Neural progenitor cell (in vitro differentiated cells): ENCODE measurements around the gene TPI1. TPM values are rescaled to one million over a fixed set of nuclear protein-coding genes. Genes with fewer than 3 reads are reported as not detected.
"Not testable (repeated sequence)": the region's sequence is repeated elsewhere in the genome, so short reads cannot be mapped to it uniquely, and the experiment has no call there.

ENCODE experiments used
- DNase-seq: peaks from one replicate; pipeline ENCODE4 v3.0.0-alpha.2; 2016; ENCODE audit warnings: low spot score
- H2AFZ ChIP-seq: fragments of 200-600 bp; sonication (generic); replicated peaks from 2 replicates; pipeline ENCODE4 v1.6.1; 2016; ENCODE audit warnings: antibody characterized with exemption
- H3F3A ChIP-seq: fragments of 200-600 bp; sonication (generic); 2 replicates; pipeline ENCODE4 v1.6.1; 2016; ENCODE audit warnings: antibody characterized with exemption, low read depth
- H3K27ac ChIP-seq: fragments of 200-600 bp; sonication (generic); 2 replicates; pipeline ENCODE4 v1.5.1; 2016; ENCODE audit warnings: mild to moderate bottlenecking
- H3K27me3 ChIP-seq: fragments of 200-600 bp; sonication (generic); 2 replicates; pipeline ENCODE4 v1.6.1; 2016; ENCODE audit warnings: mild to moderate bottlenecking, moderate library complexity
- H3K36me3 ChIP-seq: fragments of 200-600 bp; sonication (generic); 2 replicates; pipeline ENCODE4 v1.5.1; 2016
- H3K4me1 ChIP-seq: fragments of 200-600 bp; sonication (generic); 2 replicates; pipeline ENCODE4 v1.6.1; 2016; ENCODE audit warnings: mixed run types
- H3K4me2 ChIP-seq: fragments of 200-600 bp; sonication (generic); 2 replicates; pipeline ENCODE4 v1.6.1; 2016
- H3K4me3 ChIP-seq: fragments of 200-600 bp; sonication (generic); 2 replicates; pipeline ENCODE4 v1.5.1; 2016
- H3K79me2 ChIP-seq: fragments of 200-600 bp; sonication (generic); 2 replicates; pipeline ENCODE4 v1.6.1; 2016; ENCODE audit warnings: low read depth
- H3K9ac ChIP-seq: fragments of 200-600 bp; sonication (generic); 2 replicates; pipeline ENCODE4 v1.6.1; 2016
- H3K9me3 ChIP-seq: fragments of 200-600 bp; sonication (generic); 2 replicates; pipeline ENCODE4 v1.5.1; 2016; ENCODE audit warnings: low read depth
- H4K20me1 ChIP-seq: fragments of 200-600 bp; sonication (generic); 2 replicates; pipeline ENCODE4 v1.6.1; 2016; ENCODE audit warnings: low read depth
- H3K27ac Mint-ChIP-seq: 3 replicates; pipeline ENCODE4 v1.8.0; 2021; ENCODE audit warnings: mixed read lengths
- H3K27me3 Mint-ChIP-seq: 2 replicates; pipeline ENCODE4 v1.8.0; 2022; ENCODE audit warnings: low read depth, mild to moderate bottlenecking, inconsistent platforms, moderate library complexity, mixed read lengths; ENCODE audit not compliant: insufficient read depth
- H3K36me3 Mint-ChIP-seq: 3 replicates; pipeline ENCODE4 v1.8.0; 2021; ENCODE audit warnings: mixed read lengths
- H3K4me1 Mint-ChIP-seq: 3 replicates; pipeline ENCODE4 v1.8.0; 2021; ENCODE audit warnings: mixed read lengths
- H3K4me3 Mint-ChIP-seq: 3 replicates; pipeline ENCODE4 v1.8.0; 2021; ENCODE audit warnings: mild to moderate bottlenecking, moderate library complexity, mixed read lengths
- H3K9me3 Mint-ChIP-seq: 3 replicates; pipeline ENCODE4 v1.8.0; 2020; ENCODE audit warnings: mixed read lengths
- EZH2 ChIP-seq: fragments of 200-600 bp; sonication (generic); IDR thresholded peaks from 2 replicates; pipeline ENCODE4 v1.6.1; 2017; ENCODE audit warnings: antibody characterized with exemption, mild to moderate bottlenecking, moderate library complexity
- EZH2phosphoT487 ChIP-seq: fragments of 200-600 bp; sonication (generic); IDR thresholded peaks from 2 replicates; pipeline ENCODE4 v1.6.1; 2017; ENCODE audit warnings: antibody characterized with exemption
- total RNA-seq: library from RNA; depleted of rRNA; stranded (reverse); fragments of >200 nt; gene quantifications from 2 replicates; pipeline ENCODE4 v1.2.3, GENCODE V29; 2015; ENCODE audit warnings: low replicate concordance
- TF ChIP-seq, protein P1 (sequence below): fragments of 200-600 bp; sonication (generic); IDR thresholded peaks from 2 replicates; pipeline ENCODE4 v1.5.1; 2017; ENCODE audit warnings: antibody characterized with exemption, mild to moderate bottlenecking

The TPI1 gene
- total RNA-seq, 1 donor from 2014 or later, result 1,038 TPM

DNA sequence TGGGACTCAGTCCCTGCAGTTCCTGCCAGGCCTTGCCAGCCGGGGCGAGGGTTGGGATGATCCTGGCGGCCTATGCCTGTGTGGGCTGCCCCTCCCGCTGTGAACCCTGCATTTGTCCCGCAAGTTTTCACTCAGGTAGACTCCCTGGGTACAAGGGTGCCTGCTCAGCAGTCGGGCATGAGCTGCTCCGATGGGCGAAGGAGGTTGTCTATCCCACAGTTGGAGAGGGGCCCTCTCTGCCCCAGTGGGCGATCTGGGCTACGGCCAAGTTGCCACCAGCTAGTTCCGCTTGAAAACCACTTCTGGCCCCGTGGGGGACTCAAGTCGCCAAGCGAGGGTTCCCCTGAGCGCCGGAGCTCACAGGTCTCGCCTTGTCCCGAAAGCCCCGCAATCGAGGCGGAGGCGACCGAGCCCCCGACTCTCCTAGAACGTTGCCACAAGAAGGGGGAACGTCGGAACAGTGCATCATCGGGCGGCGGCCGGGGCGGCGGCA is 365 bp upstream of the TPI1 start:
- Mint-ChIP-seq H3K9me3 (no peaks in the 10 kb centered on the region), H3K4me1 (peaks cover 42% of the 10 kb centered on the region), H3K27me3 (peaks cover 17% of the 10 kb centered on the region), H3K36me3 (peaks cover 48% of the 10 kb centered on the region), H3K27ac (no peak overlapping the region), H3K4me3 (peak overlapping the region; percentile 96)
- Histone ChIP-seq H3K9ac (no peak overlapping the region), H3K4me3 (peak overlapping the region; percentile 96), H4K20me1 (peaks cover 45% of the 10 kb centered on the region), H3K9me3 (no peaks in the 10 kb centered on the region), H3K4me1 (peaks cover 20% of the 10 kb centered on the region), H3F3A (peaks cover 64% of the 10 kb centered on the region), H3K4me2 (peak overlapping the region; percentile 100), H3K79me2 (peaks cover 37% of the 10 kb centered on the region), H3K27me3 (no peaks in the 10 kb centered on the region), H3K27ac (no peak overlapping the region), H2AFZ (no peak overlapping the region), H3K36me3 (no peaks in the 10 kb centered on the region)
- no peak for DNase-seq
- TF ChIP-seq EZH2phosphoT487, result peak; percentile 16
- TF ChIP-seq, protein P1, sequence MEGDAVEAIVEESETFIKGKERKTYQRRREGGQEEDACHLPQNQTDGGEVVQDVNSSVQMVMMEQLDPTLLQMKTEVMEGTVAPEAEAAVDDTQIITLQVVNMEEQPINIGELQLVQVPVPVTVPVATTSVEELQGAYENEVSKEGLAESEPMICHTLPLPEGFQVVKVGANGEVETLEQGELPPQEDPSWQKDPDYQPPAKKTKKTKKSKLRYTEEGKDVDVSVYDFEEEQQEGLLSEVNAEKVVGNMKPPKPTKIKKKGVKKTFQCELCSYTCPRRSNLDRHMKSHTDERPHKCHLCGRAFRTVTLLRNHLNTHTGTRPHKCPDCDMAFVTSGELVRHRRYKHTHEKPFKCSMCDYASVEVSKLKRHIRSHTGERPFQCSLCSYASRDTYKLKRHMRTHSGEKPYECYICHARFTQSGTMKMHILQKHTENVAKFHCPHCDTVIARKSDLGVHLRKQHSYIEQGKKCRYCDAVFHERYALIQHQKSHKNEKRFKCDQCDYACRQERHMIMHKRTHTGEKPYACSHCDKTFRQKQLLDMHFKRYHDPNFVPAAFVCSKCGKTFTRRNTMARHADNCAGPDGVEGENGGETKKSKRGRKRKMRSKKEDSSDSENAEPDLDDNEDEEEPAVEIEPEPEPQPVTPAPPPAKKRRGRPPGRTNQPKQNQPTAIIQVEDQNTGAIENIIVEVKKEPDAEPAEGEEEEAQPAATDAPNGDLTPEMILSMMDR, result no peak

DNA sequence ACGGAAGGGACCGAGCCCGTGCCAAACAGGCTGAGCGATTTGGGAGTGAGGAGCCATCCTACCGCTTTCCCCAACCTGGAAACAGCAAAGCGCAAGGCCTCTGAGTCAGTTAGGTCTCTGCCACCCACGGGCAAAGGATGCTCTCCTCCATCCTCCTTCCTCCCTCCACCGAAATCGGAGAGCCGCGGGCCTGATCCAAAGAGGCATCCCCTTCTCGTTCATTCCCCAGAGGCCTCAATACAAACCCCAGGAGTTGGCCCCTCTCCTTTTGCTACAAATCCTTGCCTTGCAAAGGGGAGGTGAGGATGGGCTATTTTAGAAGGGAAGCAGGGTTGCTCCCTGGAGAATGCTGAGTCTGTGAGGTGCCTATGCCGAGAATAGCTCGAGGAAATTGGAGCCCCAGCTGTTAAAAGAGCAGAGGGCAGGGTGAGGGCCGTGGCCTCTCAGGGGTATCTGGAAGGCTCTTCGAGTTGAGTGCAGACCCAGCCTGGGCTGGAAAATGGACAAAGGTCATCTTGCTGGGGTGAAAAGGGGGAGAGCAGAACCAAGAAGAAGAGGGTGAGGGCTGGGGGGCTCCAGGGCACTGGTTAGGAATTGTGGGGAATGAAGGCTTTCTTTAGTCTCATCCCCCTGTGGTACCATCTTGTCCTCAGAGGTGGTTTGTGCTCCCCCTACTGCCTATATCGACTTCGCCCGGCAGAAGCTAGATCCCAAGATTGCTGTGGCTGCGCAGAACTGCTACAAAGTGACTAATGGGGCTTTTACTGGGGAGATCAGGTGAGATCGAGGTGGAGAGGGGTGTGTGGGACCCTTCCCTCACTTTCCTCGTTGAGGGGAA is 1.1 kb downstream of the TPI1 start:
- Mint-ChIP-seq H3K4me3 (peak overlapping the region; percentile 94), H3K9me3 (no peaks in the 10 kb centered on the region), H3K4me1 (peaks cover 49% of the 10 kb centered on the region), H3K27me3 (peaks cover 20% of the 10 kb centered on the region), H3K36me3 (peaks cover 41% of the 10 kb centered on the region), H3K27ac (peak overlapping the region; percentile 86)
- peaks cover 23% of the 10 kb centered on the region for H3K4me1 ChIP-seq
- peak overlapping the region; percentile 96 for H3K4me3 ChIP-seq
- H3K27ac ChIP-seq, result peak overlapping the region; percentile 26
- peaks cover 51% of the 10 kb centered on the region for H4K20me1 ChIP-seq
- H3K79me2 ChIP-seq, result peaks cover 45% of the 10 kb centered on the region
- no peaks in the 10 kb centered on the region for H3K27me3 ChIP-seq
- no peaks in the 10 kb centered on the region for H3K36me3 ChIP-seq
- peak overlapping the region; percentile 73 for H3K9ac ChIP-seq
- DNase-seq, result peak; percentile 45
- peaks cover 73% of the 10 kb centered on the region for H3F3A ChIP-seq
- TF ChIP-seq, protein P1, result peak; percentile 35
- TF ChIP-seq EZH2phosphoT487 (no peak), EZH2 (no peak)
- no peak overlapping the region for H2AFZ ChIP-seq
- peak overlapping the region; percentile 100 for H3K4me2 ChIP-seq
- no peaks in the 10 kb centered on the region for H3K9me3 ChIP-seq

DNA sequence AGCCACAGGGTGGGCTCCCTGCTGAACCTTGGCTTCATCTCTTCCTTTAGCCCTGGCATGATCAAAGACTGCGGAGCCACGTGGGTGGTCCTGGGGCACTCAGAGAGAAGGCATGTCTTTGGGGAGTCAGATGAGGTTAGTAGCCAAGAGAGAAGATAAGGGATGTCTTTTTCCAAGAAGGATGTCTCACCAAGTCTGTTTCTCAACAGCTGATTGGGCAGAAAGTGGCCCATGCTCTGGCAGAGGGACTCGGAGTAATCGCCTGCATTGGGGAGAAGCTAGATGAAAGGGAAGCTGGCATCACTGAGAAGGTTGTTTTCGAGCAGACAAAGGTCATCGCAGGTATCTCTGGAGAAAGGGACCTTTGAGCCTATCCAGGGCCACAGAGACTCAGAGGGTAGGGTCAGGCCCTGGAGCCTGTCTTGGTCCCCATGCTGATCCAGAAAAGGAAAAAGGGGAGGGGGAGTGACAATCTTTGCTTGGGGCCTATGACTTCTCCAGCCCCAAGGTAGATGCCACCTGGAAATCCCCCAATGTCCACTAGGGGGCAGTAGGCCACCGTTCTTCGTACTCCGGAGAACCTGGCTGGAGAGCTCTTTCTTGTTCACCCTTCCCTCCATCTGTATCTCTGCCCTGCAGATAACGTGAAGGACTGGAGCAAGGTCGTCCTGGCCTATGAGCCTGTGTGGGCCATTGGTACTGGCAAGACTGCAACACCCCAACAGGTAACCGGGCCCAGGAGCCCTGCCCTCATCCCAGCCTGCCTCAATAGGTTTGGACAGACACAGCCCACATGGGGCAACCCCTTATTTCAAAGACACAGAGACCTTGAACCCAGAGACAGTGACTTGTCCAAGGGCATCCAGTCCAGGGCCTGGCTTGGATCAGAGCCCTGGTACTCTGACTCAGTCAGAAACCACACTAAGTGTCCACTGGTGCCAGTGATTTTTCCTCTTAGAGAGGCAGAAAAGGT is 2.0 kb downstream of the TPI1 start:
- Histone ChIP-seq H4K20me1 (peaks cover 51% of the 10 kb centered on the region), H3K4me3 (peak overlapping the region; percentile 96), H3K4me2 (peak overlapping the region; percentile 100), H2AFZ (no peak overlapping the region), H3K79me2 (peaks cover 47% of the 10 kb centered on the region), H3K4me1 (peaks cover 23% of the 10 kb centered on the region), H3K9ac (no peak overlapping the region), H3F3A (peaks cover 82% of the 10 kb centered on the region), H3K27me3 (no peaks in the 10 kb centered on the region), H3K36me3 (no peaks in the 10 kb centered on the region), H3K9me3 (no peaks in the 10 kb centered on the region), H3K27ac (no peak overlapping the region)
- Mint-ChIP-seq H3K9me3 (no peaks in the 10 kb centered on the region), H3K36me3 (peaks cover 39% of the 10 kb centered on the region), H3K27ac (peak overlapping the region; percentile 86), H3K27me3 (peaks cover 20% of the 10 kb centered on the region), H3K4me3 (peak overlapping the region; percentile 94), H3K4me1 (peaks cover 51% of the 10 kb centered on the region)
- no peak for TF ChIP-seq EZH2phosphoT487
- TF ChIP-seq EZH2, result no peak
- TF ChIP-seq, protein P1, result peak; percentile 93
- DNase-seq, result peak; percentile 90

DNA sequence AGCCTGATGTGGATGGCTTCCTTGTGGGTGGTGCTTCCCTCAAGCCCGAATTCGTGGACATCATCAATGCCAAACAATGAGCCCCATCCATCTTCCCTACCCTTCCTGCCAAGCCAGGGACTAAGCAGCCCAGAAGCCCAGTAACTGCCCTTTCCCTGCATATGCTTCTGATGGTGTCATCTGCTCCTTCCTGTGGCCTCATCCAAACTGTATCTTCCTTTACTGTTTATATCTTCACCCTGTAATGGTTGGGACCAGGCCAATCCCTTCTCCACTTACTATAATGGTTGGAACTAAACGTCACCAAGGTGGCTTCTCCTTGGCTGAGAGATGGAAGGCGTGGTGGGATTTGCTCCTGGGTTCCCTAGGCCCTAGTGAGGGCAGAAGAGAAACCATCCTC is 3.0 kb downstream of the TPI1 start:
- not testable (repeated sequence) for H3K4me3 ChIP-seq, H3K36me3 ChIP-seq, H2AFZ ChIP-seq, H3K4me2 ChIP-seq, H3K9ac ChIP-seq, DNase-seq, H3K27ac Mint-ChIP-seq, H3K27me3 ChIP-seq, H3K27ac ChIP-seq, H3K9me3 ChIP-seq, H3K9me3 Mint-ChIP-seq
- Mint-ChIP-seq H3K4me1 (peaks cover 53% of the 10 kb centered on the region), H3K27me3 (peaks cover 17% of the 10 kb centered on the region), H3K4me3 (peak overlapping the region; percentile 69), H3K36me3 (peaks cover 32% of the 10 kb centered on the region)
- H3F3A ChIP-seq, result peaks cover 80% of the 10 kb centered on the region
- H3K79me2 ChIP-seq, result peaks cover 52% of the 10 kb centered on the region
- peaks cover 51% of the 10 kb centered on the region for H4K20me1 ChIP-seq
- H3K4me1 ChIP-seq, result peaks cover 23% of the 10 kb centered on the region
